LNCAP (cell line): ENCODE results near the gene MX1.

Experiments
- CTCF ChIP-seq: fragments of 450-650 bp; IDR thresholded peaks from 2 replicates; pipeline ENCODE4 v1.5.1; 2017; ENCODE audit warnings: mild to moderate bottlenecking

MX1 gene

GRCh38 chr21:41475714-41476420 is 49.8 kb downstream of the MX1 start:
- TF ChIP-seq CTCF, result no peak

DNA sequence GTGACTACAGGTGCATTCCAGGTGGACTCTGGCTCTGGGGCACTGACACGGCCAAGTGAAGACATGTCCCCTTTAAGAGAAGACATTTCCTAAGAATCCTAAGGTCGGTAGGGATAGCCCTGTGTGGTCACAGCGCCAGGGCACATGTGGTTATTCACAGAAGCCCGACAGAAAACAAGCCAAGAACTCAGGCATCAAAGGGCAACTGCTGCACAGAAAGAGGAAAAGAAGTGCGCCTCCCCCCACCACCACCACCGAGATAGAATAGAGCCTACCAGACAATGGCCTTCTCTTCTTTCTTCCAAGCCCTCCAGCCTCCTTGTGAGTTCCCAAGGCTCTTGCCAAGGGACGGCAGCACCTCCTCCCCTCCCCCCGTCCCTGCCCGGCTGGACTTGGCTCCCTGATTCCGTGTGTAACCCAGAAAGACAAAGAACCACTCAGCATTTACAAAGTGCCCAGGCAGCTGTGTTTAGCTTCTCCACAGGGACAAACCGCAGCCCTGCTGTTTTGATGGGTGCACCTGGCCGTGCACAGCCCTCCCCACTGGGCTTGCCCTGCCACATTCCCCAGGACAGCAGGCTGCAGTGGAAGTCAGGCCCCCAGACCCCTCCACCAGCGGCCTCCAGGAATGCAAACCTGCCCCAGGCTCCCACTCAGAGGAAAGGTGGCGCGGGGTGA is 51.7 kb downstream of the MX1 start:
- TF ChIP-seq CTCF, result no peak

GRCh38 chr21:41478319-41479177 is 52.5 kb downstream of the MX1 start:
- no peak for TF ChIP-seq CTCF

GRCh38 chr21:41479686-41480085 is 53.6 kb downstream of the MX1 start:
- TF ChIP-seq CTCF, result no peak

DNA sequence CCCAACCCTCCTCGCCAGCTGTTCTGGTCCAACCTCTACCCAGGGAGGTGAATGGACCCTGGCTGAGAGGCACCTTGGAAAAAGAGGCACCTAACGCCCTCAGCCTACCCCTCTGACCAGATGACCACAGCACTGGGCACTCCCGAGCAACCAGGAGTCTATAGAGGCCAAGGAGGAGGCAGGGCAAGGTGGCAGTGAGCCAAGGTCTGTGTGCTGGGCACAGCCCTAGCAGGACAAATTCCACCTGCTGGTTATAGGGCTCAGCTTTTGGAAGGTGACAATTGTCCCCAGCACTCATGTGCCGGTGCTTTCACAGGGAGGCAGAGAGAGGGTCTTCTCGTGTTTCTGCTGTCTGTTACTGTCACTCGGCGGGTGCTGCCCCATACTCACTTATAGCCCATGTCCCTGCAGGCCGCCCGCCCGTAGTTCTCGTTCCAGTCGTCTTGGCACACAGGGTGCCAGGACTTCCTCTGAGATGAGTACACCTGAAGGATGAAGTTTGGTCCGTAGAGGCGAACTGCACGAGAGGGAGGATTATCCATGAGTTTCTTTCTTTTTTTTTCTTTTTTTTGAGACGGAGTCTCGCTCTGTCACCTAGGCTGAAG is 54.1 kb downstream of the MX1 start:
- no peak for TF ChIP-seq CTCF

DNA sequence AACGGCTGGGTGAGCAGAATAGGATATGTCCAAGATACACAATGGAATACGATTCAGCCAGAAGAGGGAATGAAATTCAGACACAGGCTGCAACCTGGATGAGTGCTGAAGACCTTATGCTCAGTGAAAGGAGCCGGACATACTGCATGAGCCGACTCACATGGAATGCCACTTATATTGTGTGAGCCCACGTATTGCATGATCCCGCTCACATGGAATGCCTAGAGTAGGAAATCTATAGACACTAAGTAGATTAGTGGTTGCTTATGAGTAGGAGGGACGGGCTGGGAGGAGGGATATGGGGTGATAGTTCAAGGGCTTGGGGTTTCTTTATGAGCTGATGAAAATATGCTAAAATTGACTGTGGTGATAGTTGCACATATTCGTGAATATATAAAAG is 55.2 kb downstream of the MX1 start:
- TF ChIP-seq CTCF, result no peak

GRCh38 chr21:41482301-41482700 is 56.3 kb downstream of the MX1 start:
- no peak for TF ChIP-seq CTCF
